Measurements from ENCODE around the gene KRT75. TPM values are rescaled to one million over a fixed set of nuclear protein-coding genes. Genes with fewer than 3 reads are reported as not detected.

The KRT75 gene
- not detected in 3 replicates for total RNA-seq (2021)
- Bru-seq, nascent RNA = not detected
- long read RNA-seq, experiment 1 = 0 reads
- long read RNA-seq, experiment 2 = 0 reads
- long read RNA-seq, experiment 3 = 0 reads

GRCh38 chr12:52434081-52434733 is at the start of gene KRT75:
KRT75 (minus strand) TSS chr12:52434371; CDS start chr12:52434304, 67 bp downstream.
- ATAC-seq = no peak
- Mint-ChIP-seq H3K9me3 (no peaks in the 10 kb centered on the region), H3K27me3 (ENCODE audit: low read depth) (no peaks in the 10 kb centered on the region), H3K4me3 (no peak within 1 kb of the TSS), H3K27ac (no peak within 1 kb of the TSS), H3K36me3 (no peaks in the 10 kb centered on the region), H3K4me1 (peaks cover 8% of the 10 kb centered on the region)
- no peak for TF ChIP-seq GTF2I (CRISPR knock-in tag; conservative IDR thresholded peaks at IDR 0.05)
- no peak for TF ChIP-seq ERG (CRISPR knock-in tag; IDR thresholded peaks at IDR 0.05)
- no peak for TF ChIP-seq USF2 (CRISPR knock-in tag; IDR thresholded peaks at IDR 0.05)
- no peak for TF ChIP-seq JUN (CRISPR knock-in tag; IDR thresholded peaks at IDR 0.05)
- no peak for TF ChIP-seq KAT7 (CRISPR knock-in tag; IDR thresholded peaks at IDR 0.05; ENCODE audit: borderline replicate concordance)
- no peak for TF ChIP-seq SP1 (CRISPR knock-in tag; conservative IDR thresholded peaks at IDR 0.05)
- ChIA-PET CTCF (interaction anchor here (1.7 to 2.3 kb wide), 2 partner anchors 8 to 38 kb away, joined by 4 to 8 read pairs; no protein-coding TSS in a partner anchor), POLR2A (no interaction called here)
- DNase-seq (ENCODE audit: low spot score) = no peak

- Mint-ChIP-seq H3K9me3 (peaks cover 48% of the 10 kb centered on the region), H3K36me3 (peaks cover 15% of the 10 kb centered on the region), H3K4me1 (peaks cover 4% of the 10 kb centered on the region), H3K4me3 (no peak overlapping the region), H3K27ac (no peak overlapping the region), H3K27me3 (ENCODE audit: low read depth) (peaks cover 4% of the 10 kb centered on the region; the same call in 1 of the 2 replicates)
- ChIA-PET POLR2A (interaction anchor here (0.7 kb wide), 1 partner anchor 22 kb away, joined by 3 read pairs; no protein-coding TSS in a partner anchor), CTCF (no interaction called here)
- TF ChIP-seq NFATC4 (CRISPR knock-in tag; IDR thresholded peaks at IDR 0.05) (no peak), TEAD4 (CRISPR knock-in tag; IDR thresholded peaks at IDR 0.05) (no peak), ZNF416 (CRISPR knock-in tag; IDR thresholded peaks at IDR 0.05) (no peak), JAZF1 (CRISPR knock-in tag; IDR thresholded peaks at IDR 0.05) (no peak), E2F1 (CRISPR knock-in tag; IDR thresholded peaks at IDR 0.05) (no peak), ZSCAN18 (CRISPR knock-in tag; IDR thresholded peaks at IDR 0.05) (no peak), JUN (CRISPR knock-in tag; IDR thresholded peaks at IDR 0.05) (no peak), NR3C1 (CRISPR knock-in tag; conservative IDR thresholded peaks at IDR 0.05; ENCODE audit: low read depth) (no peak), ELF4 (CRISPR knock-in tag; IDR thresholded peaks at IDR 0.05; ENCODE audit: low read depth) (no peak), IRF1 (CRISPR knock-in tag; IDR thresholded peaks at IDR 0.05) (no peak), HMGA2 (CRISPR knock-in tag; IDR thresholded peaks at IDR 0.05) (no peak), ZNF671 (CRISPR knock-in tag; IDR thresholded peaks at IDR 0.05) (no peak), ZNF263 (CRISPR knock-in tag; IDR thresholded peaks at IDR 0.05; ENCODE audit: low read depth) (no peak), MXD4 (CRISPR knock-in tag; IDR thresholded peaks at IDR 0.05; ENCODE audit: borderline replicate concordance) (no peak), ZNF425 (CRISPR knock-in tag; conservative IDR thresholded peaks at IDR 0.05) (no peak), ZNF232 (CRISPR knock-in tag; IDR thresholded peaks at IDR 0.05) (no peak)
- ATAC-seq = peak; percentile 72
- no peak for DNase-seq (ENCODE audit: low spot score)
Measured at GRCh38 chr12:52480073-52480472, 45.9 kb upstream of the KRT75 start.
